HG03575 (cell line): ENCODE measurements around the gene MYO5A.

ENCODE experiments used
- ATAC-seq: cut with Tn5 transposase; IDR thresholded peaks from one replicate; pipeline ENCODE4 v1.9.1; 2021; ENCODE audit not compliant: unreplicated experiment, insufficient number of reproducible peaks, low FRiP score; ENCODE audit errors: extremely low read depth

The MYO5A gene

DNA sequence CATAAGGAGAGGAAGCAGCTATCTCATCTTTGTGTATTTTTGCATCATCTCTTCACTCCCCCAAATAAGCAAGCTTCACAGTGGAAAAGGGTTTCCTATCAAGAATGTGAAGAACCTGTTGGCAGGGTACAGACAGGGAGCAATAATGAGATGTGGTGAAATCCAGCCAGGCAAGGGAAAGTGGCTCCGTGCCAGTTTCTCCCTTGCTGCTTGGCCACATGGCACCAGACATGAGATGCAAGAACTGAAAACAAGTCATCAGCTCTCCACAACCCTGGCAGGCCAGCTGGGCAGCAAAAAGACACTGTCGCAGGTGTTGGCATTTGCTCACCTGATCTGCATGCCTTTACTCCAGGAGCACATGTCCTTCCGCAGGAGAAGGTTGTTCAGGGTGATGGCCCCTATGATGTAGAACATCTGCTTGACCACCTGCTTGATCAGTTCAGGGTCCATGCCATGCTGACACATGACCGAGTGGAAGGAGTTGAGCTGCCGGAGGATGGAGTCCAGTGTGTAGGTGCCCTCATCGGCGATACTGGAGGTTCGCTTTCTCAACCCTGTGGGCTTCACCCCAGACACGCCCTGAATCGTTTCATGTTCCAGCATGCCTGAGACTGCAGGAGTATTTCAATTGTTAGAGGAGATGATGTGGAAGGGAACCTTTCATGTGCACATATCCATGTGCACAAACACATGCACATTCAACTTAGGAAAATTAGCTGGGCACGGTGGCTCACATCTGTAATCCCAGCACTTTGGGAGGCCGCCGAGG lies 209.8 kb downstream of the MYO5A start:
- ATAC-seq = no peak

DNA sequence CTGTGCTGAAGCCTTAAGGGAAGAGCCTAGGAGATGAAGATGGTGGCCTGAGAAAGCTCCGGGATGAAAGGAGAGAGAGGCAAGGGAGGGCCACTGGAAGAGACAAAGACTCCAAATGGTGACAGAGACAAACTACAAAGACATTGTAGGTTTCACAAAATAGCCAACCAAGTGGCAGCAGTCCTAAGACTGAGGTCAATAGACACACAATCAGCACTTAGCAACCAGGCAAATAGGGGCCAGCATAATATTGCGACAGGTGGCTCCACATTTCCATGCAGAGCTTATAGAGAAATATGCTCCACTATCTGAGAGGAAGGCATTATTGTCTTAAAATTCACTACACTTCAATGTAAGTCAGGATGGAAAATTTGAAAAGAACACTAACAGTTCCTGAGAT lies 211.0 kb downstream of the MYO5A start:
- ATAC-seq = no peak

DNA sequence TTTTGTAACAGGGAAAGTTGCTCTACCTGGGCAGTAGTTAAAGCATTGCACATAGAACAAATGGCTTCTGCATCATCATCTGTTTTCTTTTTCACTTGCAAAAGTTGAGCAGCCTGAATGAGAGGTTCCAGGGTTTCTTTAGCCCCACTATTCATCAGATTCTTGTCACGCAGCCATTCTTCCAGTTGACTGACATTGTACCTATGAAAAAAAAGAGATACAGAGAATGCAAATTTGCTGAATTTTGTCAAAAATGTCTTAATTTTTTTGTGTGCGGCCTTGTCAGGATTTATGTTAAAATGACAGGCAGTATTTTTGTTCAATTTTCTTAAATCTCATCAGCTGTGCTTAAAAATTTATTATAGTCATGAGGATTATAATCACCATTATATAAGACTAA lies 211.7 kb downstream of the MYO5A start:
- ATAC-seq = no peak

DNA sequence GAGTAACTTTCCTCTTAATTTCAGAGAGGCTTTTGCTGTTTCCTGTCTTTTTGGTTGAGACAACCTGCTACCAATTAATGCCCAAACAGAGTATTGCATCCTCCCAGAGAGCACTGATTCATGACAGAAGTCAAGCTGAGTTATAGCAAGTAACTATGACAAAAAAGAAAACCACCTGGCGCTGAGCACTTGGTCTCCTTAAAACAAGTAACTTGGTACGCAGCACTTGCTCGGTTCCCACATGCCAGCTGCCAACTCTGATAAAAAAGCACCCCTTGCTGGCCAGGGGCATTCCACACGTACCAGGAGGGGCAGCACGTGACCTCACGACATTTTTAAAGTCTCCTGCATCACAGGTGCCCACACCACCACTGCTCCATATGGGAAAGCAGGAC lies 219.5 kb downstream of the MYO5A start:
- peak; percentile 45 for ATAC-seq

DNA sequence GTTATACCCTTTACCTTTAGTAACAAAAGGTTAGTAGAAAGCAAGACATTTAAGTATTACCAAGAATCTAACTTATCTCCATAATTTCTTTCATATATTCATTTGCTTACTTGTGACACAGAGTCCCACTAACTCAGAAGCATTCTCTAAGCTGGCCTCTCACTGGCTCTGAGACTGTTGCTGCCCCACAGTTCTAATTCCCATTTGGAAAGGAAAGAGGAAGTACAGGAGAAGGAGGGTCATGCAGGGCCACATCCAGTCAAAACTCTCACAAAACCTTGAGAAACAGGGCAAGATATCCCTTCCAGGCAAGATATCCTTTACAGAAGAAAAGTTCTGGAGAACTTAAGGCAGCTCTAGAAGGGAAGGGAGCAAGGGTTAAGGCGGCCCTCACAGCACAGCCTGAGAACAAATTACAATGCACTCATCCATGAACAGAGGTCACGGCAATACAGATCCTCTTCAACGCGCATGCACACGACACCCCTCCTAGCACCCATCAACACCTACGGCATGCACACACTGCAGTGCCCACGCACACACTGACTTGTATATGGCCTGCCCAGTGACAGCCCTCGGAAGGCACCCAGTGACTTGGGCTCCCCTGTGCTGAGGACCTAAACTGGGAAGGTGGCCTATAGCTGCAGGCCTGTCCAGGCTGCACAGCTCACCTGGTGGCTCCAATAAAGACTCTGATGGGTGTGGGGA lies 220.1 kb downstream of the MYO5A start:
- ATAC-seq = peak; percentile 49

DNA sequence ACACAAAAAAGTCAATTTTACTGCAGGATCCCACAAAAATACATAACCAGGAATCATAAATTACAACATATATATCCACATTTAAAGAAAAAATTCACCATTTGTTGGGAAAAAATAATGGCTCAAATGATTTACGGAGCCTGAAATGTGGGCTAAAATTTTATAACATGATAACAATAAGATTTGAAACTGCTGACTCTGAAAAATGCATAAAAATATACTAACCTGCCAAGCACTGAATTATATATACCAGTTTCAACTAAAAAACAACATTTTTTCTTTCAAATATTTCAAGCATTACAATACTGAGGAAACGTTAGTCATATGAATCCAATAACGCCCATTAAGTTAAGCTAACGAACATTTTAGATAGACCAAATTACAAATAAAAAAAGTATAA lies 220.8 kb downstream of the MYO5A start:
- no peak for ATAC-seq

DNA sequence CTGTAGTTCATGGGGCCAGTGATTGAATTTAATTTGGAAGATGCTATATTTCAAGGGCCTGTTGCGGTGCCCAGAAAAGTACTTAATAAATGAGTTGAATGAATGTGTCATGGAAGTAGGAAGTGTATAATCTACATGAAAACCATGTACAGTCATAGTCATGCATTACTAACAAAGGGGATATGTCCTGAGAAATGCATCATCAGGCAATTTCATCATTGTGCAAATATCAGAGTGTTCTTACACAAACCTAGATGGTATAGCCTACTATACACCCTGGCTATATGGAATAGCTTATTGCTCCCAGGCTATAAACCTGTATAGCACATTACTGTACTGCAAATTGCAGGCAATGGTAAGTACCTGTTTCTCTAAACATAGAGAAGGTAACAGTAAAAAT lies 222.4 kb downstream of the MYO5A start:
- ATAC-seq = no peak

DNA sequence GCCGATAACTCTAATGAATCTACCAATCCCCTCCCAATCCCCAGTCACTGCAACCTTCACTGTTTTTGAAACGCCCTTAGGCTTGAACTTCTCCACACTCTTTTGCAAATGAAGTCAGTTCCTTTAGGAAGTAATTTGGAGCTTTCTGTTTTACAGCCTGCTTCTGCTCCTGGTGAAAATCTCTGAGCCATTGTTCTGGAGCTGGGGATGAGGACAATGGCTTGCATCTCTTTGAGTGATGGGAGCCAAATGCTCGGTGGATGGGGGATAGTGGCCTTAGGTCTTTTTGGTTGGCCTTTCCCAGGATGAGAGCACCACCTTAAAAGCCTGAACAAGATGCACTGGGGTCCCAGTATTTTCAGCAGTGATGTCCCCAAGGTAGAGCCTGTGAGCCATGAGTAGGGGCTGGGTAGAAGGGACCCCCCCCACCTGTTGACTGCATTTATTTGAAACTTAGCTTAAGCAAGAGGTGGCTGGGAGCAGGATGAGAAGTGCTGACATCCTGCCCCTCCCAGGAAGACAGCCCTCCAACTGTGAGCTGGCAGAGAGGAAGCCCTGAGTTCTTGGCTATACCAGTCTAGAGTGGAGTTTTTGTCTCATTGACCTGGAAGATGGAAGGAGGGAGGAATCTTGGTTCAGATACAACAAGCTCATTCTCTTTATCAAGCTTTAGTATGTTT lies 225.4 kb downstream of the MYO5A start:
- no peak for ATAC-seq

DNA sequence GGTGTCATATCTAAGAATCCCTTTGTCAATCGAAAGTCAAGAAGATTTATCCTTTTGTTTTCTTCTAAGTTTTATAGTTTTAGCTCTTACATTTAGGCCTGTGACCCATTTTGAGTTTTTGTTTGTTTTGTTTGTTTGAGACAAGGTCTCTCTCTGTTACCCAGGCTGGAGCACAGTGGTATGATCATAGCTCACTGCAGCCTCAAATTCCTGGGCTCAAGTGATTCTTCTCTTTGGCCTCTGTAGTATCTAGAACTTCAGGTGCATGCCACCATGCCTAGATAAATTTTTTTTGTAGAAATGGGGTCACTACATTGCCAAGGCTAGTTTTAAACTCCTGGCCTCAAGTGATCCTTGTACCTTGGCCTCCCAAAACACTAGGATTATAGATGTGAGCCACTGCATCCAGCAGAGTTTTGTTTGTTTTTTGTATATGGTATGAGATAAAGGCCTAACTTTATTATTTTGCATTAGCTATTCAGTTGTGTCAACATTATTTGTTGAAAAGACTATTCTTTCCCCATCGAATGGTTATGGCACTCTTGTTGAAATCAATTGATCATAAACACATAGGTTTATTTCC lies 227.3 kb downstream of the MYO5A start:
- ATAC-seq = no peak

DNA sequence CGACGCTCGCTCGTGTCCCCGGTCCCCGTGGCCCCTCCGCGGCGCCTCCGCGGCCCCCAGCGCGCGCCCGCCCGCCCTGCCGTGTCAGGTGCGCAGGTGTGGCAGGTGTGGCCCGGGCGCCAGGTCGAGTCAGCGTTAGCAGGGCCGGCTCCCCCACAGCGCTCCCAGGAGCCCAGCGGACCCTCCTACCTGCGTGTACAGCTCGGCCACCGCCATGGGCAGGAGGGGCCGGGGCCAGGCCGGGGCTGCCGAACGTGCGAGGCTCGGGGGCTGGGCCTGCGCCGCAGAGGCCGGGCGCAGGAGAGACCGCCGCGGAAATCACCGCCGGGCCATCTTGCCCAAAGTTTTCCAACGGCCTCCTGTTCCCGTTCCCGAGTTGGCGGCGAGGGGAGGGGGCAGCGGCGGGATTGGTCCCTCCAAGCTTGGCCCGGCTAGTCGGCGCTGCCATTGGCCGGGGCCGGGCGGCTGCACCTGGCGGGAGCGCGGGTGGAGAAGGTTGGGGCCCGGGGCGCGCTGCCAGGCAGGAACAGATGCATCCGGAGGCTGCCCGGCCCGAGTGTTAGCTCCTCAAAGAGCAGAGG lies 233.2 kb downstream of the MYO5A start, which contains the start of gene MYO5C:
Gene MYO5C, minus strand, starts transcription at position 384 of the 581 bp plus-strand sequence. Its CDS starts 168 bp downstream, at position 216.
- ATAC-seq = no peak

DNA sequence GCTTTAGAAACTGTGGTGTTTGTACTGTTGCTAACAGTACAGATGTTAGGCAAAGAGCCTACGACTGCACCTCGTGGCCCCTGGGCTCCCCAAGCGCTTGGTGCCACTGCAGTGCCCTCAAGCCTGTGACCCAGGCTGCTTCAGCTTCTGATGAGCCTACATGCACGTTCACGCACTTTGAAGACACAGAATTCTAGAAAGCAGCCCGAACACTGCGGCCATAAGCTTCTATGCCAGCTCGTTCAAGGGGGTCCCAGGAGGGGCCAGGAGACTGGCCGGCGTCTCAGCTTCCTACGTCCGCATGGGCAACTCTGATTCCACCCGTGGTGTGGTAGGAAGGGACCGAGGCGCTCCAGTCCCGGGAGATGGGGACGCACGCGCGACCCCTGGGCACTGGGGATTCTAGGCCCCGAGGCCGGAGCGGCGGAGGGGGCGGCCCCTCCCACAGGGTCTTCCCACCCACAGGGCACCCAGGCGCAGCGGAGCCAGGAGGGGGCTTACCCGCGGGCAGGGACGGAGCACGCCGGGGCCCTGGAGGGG lies 233.7 kb downstream of the MYO5A start:
- ATAC-seq = no peak

DNA sequence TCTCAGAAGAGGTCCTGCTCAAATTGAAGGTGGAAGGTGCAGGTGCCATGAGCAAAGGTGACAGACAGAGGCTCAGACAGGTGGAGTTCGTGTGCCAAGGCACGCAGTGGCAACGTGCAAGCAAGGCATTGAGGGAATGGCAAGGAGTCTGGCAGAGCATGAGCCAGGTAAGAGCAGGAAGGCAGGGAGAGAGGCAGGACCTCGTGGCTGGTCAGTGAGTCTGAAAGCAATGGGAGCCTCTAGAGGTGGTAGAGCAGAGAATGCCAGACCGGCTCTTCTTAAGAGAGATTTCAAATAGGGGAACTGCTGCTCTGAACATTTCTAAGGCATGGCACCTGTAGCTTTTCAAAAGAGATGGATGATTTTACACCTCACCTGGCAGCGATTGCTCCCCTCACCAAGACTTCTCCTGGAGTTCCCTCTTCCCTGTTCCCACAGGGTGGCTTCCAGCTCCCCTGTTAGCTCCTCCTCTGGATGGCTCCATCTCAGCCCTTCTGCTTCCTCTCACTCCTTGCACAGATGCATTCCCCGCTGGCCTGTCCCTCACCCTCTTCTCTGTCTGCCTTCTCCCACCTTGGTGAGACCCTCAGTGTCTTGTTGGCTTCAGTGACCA lies 235.8 kb downstream of the MYO5A start:
- no peak for ATAC-seq

DNA sequence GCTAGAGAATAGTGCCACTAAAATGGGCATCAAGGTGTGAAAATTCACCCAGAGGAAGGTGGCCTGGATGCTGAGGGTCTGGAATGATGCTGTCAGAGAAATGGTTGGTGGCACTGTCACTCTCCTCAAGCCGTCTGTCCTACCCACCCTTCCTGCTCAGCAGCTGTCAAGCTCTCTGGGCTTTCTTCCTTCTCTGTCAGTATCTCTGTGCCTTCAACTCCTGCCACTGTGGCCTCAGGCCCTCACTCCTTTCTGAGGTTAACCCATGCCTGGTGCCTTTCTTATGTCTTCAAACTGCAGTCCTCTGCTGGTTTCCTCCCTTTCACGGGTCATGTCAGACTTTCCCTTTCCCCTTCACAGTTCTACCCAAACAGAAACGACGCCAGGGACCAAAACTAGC lies 237.5 kb downstream of the MYO5A start:
- ATAC-seq = no peak

DNA sequence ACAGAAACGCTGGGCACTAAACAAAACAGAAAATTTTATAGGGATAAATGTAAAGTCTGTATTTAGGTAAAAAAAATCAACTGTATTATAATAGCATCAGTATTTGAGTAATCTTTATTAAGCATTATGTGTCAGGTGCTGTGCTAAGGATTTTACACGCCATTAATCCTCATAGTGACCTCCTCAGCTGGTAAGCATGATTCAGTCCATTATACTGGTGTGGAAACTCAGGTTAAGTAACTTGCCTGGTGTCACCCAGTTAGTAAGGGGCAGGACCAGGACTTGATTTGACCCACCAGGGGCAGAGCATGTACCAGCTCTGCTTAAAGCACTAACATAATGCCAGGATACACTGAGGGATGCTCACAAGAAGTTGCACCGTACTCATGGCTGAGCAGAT lies 237.9 kb downstream of the MYO5A start:
- no peak for ATAC-seq

DNA sequence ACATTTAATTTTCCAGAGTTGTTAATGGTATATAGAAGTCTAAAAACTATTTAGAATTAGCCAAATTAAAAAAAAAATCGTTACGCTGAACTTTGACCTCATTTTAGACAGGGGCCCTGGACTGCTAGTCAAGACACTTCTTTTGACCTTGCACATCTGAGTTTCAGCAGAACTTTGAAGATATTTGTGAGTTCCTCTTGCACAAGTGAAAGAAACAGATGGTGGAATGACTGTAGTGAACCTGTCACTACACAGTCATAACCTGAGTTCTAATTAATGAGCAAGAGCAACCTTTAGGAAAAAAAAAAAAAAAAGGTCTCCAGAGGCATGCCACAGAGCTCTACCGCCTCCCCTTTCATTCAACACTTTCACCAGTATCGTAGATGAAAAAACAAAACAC lies 238.4 kb downstream of the MYO5A start:
- no peak for ATAC-seq

DNA sequence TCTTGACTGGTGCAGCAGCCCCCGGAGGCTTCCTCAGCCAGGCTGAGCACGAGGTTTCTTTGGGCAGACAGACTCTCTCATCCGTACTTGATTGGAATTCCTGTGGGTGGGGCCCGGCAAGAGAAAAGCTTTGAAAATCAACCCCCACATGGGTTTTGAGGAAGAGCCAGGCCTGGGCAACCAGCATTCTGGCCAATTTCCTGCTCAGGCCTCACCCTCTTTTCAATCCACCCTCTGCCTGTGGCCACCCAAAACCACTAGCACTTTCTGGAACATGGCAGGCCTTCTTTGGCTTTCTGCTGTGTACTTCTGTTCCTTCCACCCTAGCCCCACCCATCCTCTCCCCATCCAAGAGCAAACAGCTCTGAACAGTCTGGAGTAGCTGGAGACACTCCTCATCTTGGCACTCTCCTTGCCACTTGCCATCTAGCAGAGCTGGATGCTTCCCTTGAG lies 239.0 kb downstream of the MYO5A start:
- no peak for ATAC-seq

DNA sequence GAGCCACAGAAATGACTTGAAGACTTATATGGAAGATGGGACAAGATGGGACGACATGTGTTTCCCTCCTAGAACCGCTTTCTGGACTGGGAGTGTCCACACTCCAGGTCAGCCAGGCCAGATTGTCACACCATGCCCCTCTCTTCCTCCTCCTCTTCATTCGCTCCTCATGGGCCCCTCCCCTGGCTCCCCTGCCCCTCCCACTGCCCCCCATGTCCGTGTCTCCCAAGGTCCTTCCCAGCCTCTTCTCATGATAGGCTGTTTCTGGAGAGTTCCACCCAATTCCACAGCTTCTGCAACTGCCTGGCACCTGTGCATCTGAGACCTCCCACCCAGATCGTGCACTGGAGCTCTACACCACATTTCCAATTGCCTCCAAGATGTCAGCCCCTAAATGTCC lies 239.7 kb downstream of the MYO5A start:
- no peak for ATAC-seq

DNA sequence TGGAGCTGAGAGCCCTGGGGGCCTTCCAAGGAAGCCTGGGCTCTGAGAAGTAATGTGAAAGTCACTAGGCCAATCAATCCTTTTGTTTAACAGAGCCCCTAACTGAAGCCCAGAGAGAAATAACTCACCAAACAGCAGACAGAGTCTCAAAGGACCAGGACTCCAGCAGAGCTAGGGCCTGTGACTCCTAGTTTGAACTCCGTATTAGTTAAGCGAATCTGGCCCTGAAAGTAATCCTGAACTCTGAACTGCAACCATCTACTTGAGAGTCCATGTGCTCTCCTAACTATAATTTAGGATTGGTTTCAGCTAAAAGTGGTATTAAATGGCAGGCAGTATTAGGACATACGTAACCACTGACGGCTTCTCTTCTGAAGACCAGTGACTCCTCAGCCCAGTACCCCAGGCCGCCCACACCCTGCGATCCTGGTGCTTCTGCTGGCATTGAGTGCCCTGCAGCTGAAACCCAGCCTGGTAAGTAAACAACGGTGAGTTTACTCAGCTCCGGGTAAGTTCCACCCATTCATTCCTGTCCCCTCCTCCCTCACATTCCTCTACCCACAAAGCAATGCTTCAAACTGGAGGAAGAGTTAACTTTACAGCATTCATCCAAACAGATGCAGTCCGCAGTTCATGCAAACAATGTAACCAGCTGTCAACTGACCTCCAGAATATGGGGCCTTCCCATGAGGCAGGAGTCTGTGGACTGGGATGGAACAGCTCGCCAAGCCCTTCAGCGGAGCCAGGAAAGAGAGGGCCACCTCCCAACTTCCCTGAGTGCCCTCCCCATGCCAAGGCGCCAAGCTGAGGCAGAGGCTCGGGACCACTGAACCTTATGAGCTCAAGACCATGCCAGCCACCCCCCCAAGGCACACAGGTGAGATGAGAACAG lies 240.4 kb downstream of the MYO5A start:
- ATAC-seq = no peak
